ENCODE results near the gene C6orf141.

GRCh38 chr6:49565261-49565660 lies 14.8 kb downstream of the C6orf141 start:
- TF ChIP-seq CTCF (IDR thresholded peaks at IDR 0.05; ENCODE audit: insufficient read depth, low read length, poor library complexity, severe bottlenecking), result no peak
- TF ChIP-seq EZH2phosphoT487 (conservative IDR thresholded peaks at IDR 0.05; ENCODE audit: low read length), result no peak
